Astrocyte of the spinal cord (primary cell): ENCODE measurements around the gene HK1.
"Not testable (repeated sequence)": the region's sequence is repeated elsewhere in the genome, so short reads cannot be mapped to it uniquely, and the experiment has no call there.

Experiments used
- DNase-seq: peaks from one replicate; pipeline ENCODE4 v3.0.0; 2011; ENCODE audit warnings: low read depth, low spot score
- H3K4me3 ChIP-seq: 2 replicates; pipeline ENCODE4 v1.5.1; 2011; ENCODE audit warnings: low read depth, mild to moderate bottlenecking, low read length, moderate library complexity
- in situ Hi-C: cut with HindIII; loops from 2 replicates; pipeline ENCODE4 v1.10.0; 2017; ENCODE audit warnings: low sequenced_read_pairs
- TF ChIP-seq, protein P1 (sequence below): IDR thresholded peaks from 2 replicates; pipeline ENCODE4 v1.5.1; 2012; ENCODE audit warnings: low read depth, mild to moderate bottlenecking, low read length, inconsistent platforms

HK1 gene

GRCh38 chr10:69295027-69295636, 16.8 kb downstream of the HK1 start:
- TF ChIP-seq, protein P1, sequence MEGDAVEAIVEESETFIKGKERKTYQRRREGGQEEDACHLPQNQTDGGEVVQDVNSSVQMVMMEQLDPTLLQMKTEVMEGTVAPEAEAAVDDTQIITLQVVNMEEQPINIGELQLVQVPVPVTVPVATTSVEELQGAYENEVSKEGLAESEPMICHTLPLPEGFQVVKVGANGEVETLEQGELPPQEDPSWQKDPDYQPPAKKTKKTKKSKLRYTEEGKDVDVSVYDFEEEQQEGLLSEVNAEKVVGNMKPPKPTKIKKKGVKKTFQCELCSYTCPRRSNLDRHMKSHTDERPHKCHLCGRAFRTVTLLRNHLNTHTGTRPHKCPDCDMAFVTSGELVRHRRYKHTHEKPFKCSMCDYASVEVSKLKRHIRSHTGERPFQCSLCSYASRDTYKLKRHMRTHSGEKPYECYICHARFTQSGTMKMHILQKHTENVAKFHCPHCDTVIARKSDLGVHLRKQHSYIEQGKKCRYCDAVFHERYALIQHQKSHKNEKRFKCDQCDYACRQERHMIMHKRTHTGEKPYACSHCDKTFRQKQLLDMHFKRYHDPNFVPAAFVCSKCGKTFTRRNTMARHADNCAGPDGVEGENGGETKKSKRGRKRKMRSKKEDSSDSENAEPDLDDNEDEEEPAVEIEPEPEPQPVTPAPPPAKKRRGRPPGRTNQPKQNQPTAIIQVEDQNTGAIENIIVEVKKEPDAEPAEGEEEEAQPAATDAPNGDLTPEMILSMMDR, result no peak
- H3K4me3 ChIP-seq, result no peak overlapping the region
- in situ Hi-C loops, result no loop called here
- no peak for DNase-seq

GRCh38 chr10:69303632-69304051, 25.3 kb downstream of the HK1 start:
- no peak overlapping the region for H3K4me3 ChIP-seq
- TF ChIP-seq, protein P1, result no peak
- no peak for DNase-seq
- in situ Hi-C loops, result no loop called here

DNA sequence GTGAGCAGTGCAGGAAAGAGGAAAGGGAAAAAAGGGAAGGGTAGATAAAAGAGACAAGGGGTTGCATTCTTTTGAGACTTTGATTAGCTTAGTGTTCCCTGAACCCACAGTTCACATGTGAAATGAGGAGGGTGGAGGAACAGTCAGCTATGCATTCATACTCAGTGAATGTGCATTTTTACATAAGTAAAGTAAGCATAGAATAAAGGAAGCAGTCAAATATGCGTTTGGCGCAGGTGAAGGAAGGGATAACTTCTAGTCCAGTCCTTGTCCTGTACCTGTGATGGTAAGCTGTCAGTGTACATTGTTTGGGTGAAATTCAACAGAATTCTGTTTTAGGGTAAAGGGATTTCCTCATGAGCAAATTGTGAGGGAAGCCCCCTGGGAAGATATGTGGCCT, 28.1 kb downstream of the HK1 start:
- H3K4me3 ChIP-seq, result no peak overlapping the region
- in situ Hi-C loops, result no loop called here
- TF ChIP-seq, protein P1, result no peak
- no peak for DNase-seq

DNA sequence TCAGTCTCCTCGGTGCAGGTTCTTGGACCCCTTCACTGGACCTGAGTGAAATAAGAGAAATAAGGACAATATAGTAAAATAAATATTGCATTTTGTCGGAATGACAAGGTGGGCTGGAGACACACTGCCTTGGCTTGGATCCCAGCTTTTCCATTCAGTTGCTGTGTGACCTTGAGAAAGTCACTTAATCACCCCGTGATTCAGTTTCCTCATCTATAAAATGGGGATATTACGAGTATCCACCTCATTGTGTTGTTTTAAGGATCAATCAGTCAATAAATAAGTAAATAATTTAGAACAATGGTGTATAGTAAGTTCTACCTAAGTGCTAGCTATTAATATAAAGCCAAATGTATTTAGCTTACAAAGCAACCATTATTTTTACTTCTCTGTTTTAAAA, 29.1 kb downstream of the HK1 start:
- no peak overlapping the region for H3K4me3 ChIP-seq
- TF ChIP-seq, protein P1, result no peak
- in situ Hi-C loops, result no loop called here
- no peak for DNase-seq

- H3K4me3 ChIP-seq, in situ Hi-C loops, DNase-seq: not testable (repeated sequence)
These were observed 30.0 kb downstream of the HK1 start for GRCh38 chr10:69308304-69308703.

- DNase-seq, result no peak
- TF ChIP-seq, protein P1, result no peak
- in situ Hi-C loops, result no loop called here
- H3K4me3 ChIP-seq, result no peak overlapping the region
These were observed 33.0 kb downstream of the HK1 start for GRCh38 chr10:69311309-69311708.

GRCh38 chr10:69312528-69312927, 34.2 kb downstream of the HK1 start:
- H3K4me3 ChIP-seq, result no peak overlapping the region
- in situ Hi-C loops, result no loop called here
- no peak for DNase-seq
- TF ChIP-seq, protein P1, result no peak
